HG03558 (cell line): ENCODE data around the gene GRHL1.

Experiments
- ATAC-seq: cut with Tn5 transposase; IDR thresholded peaks from one replicate; pipeline ENCODE4 v1.9.1; 2021; ENCODE audit warnings: moderate number of reproducible peaks; ENCODE audit not compliant: unreplicated experiment; ENCODE audit errors: extremely low read depth

Gene GRHL1

GRCh38 chr2:9990736-9991135 is 39.2 kb downstream of the GRHL1 start:
- ATAC-seq, result no peak

- no peak for ATAC-seq
Measured at GRCh38 chr2:9991221-9991620, 39.7 kb downstream of the GRHL1 start.

GRCh38 chr2:9991829-9992273 is 40.4 kb downstream of the GRHL1 start:
- ATAC-seq, result no peak

GRCh38 chr2:9992427-9993187 is 41.1 kb downstream of the GRHL1 start:
- ATAC-seq, result no peak

GRCh38 chr2:9993488-9994165 is 42.1 kb downstream of the GRHL1 start:
- no peak for ATAC-seq

GRCh38 chr2:9994462-9994861 is 43.0 kb downstream of the GRHL1 start:
- no peak for ATAC-seq

GRCh38 chr2:9995059-9995458 is 43.6 kb downstream of the GRHL1 start:
- no peak for ATAC-seq

- ATAC-seq, result no peak
Measured at GRCh38 chr2:9996321-9996720, 44.8 kb downstream of the GRHL1 start.

- ATAC-seq, result no peak
Measured at GRCh38 chr2:9997936-9998335, 46.4 kb downstream of the GRHL1 start.

- ATAC-seq, result no peak
Measured at GRCh38 chr2:9998916-9999654, 47.6 kb downstream of the GRHL1 start.

GRCh38 chr2:9999693-10000092 is 48.2 kb downstream of the GRHL1 start:
- no peak for ATAC-seq

- no peak for ATAC-seq
Measured at GRCh38 chr2:10000541-10000940, 49.0 kb downstream of the GRHL1 start.

GRCh38 chr2:10001586-10001985 is 50.1 kb downstream of the GRHL1 start:
- ATAC-seq, result no peak

GRCh38 chr2:10002109-10002508 is 50.6 kb downstream of the GRHL1 start:
- no peak for ATAC-seq

GRCh38 chr2:10002681-10003080 is 51.2 kb downstream of the GRHL1 start:
- ATAC-seq, result no peak

- no peak for ATAC-seq
Measured at GRCh38 chr2:10003206-10004125, 52.0 kb downstream of the GRHL1 start.

- ATAC-seq, result no peak
Measured at GRCh38 chr2:10004401-10004800, 52.9 kb downstream of the GRHL1 start.

GRCh38 chr2:10004836-10005235 is 53.3 kb downstream of the GRHL1 start:
- ATAC-seq, result no peak

GRCh38 chr2:10005461-10006235 is 54.2 kb downstream of the GRHL1 start:
- ATAC-seq, result no peak
